Measurements from ENCODE around the gene DLGAP1. TPM values are rescaled to one million over a fixed set of nuclear protein-coding genes. Genes with fewer than 3 reads are reported as not detected.

Gene DLGAP1
- total RNA-seq, 1 experiment from 2014 or later = 0.39 TPM

GRCh38 chr18:4208366-4208765 is 246.7 kb downstream of the DLGAP1 start:
- RAD21 ChIA-PET (ENCODE audit: low non-redundant PET in 1 of 2, low total read pairs in 2 of 2, uncharacterized antibody in 2 of 2, unreplicated experiment in 2 of 2) = no interaction called here

GRCh38 chr18:4207383-4207985 is 247.6 kb downstream of the DLGAP1 start:
- no peaks in the 10 kb centered on the region; a peak in 1 of 4 replicates for H3K9me3 ChIP-seq (ENCODE audit: control insufficient read depth in 1 of 2, insufficient read depth in 1 of 2, low read depth in 1 of 2, low read length in 2 of 2)
- H3K79me2 ChIP-seq (ENCODE audit: insufficient read depth, low read length) = no peaks in the 10 kb centered on the region
- TF ChIP-seq ELF1 (IDR thresholded peaks at IDR 0.05; ENCODE audit: borderline replicate concordance, low read depth) (no peak), SRF (IDR thresholded peaks at IDR 0.05; ENCODE audit: low read depth) (no peak), EGR1 (IDR thresholded peaks at IDR 0.05; ENCODE audit: low read depth) (no peak), RAD21 (IDR thresholded peaks at IDR 0.05; ENCODE audit: low read depth) (no peak), POLR2AphosphoS5 (IDR thresholded peaks at IDR 0.05; ENCODE audit: low read depth, low read length) (no peak), YY1 (IDR thresholded peaks at IDR 0.05; ENCODE audit: extremely low read depth, insufficient replicate concordance, low read depth, low read length) (no peak), CEBPB (IDR thresholded peaks at IDR 0.05; ENCODE audit: low read depth) (no peak)
- RAD21 ChIA-PET (ENCODE audit: low non-redundant PET in 1 of 2, low total read pairs in 2 of 2, uncharacterized antibody in 2 of 2, unreplicated experiment in 2 of 2) = no interaction called here
- no peaks in the 10 kb centered on the region for H3K4me1 ChIP-seq (ENCODE audit: control insufficient read depth in 1 of 2, insufficient read depth in 2 of 2, low read length in 2 of 2)
- H3K9me2 ChIP-seq (ENCODE audit: insufficient read depth) = no peaks in the 10 kb centered on the region
- POLR2A ChIA-PET = no interaction called here
- H3K36me3 ChIP-seq (ENCODE audit: control insufficient read depth in 1 of 2, insufficient read depth in 2 of 2, low read length in 2 of 2) = no peaks in the 10 kb centered on the region
- ATAC-seq = no peak
- no peak overlapping the region for H3K4me3 ChIP-seq (replicated peaks in 1 of 2; ENCODE audit: low read depth in 1 of 2, low read length in 2 of 2)
- no peak overlapping the region for H3K9ac ChIP-seq (ENCODE audit: low read length)
- intact Hi-C loops (cut with micrococcal nuclease) = no loop called here
- BruUV-seq (replicated peaks) = no TSS peak
- no peaks in the 10 kb centered on the region for H4K20me1 ChIP-seq (ENCODE audit: insufficient read depth)
- DNase-seq (ENCODE audit: low read depth, low spot score) = no peak
- no peak overlapping the region for H3K27ac ChIP-seq (ENCODE audit: low read depth, low read length)
- CTCF ChIA-PET = no interaction called here
- H2AFZ ChIP-seq (ENCODE audit: low read depth, low read length, poor library complexity, severe bottlenecking) = no peak overlapping the region
- H3K27me3 ChIP-seq (ENCODE audit: insufficient read depth, low read length) = no peaks in the 10 kb centered on the region
- no peak overlapping the region for H3K4me2 ChIP-seq (ENCODE audit: low read length)

More at GRCh38 chr18:4208366-4208765, 246.7 kb downstream of the DLGAP1 start:
- no peak overlapping the region for H2AFZ ChIP-seq (ENCODE audit: low read depth, low read length, poor library complexity, severe bottlenecking)
- H3K4me3 ChIP-seq (replicated peaks in 1 of 2; ENCODE audit: low read depth in 1 of 2, low read length in 2 of 2) = no peak overlapping the region
- H3K9ac ChIP-seq (ENCODE audit: low read length) = no peak overlapping the region
- H3K27ac ChIP-seq (ENCODE audit: low read depth, low read length) = no peak overlapping the region
- H3K4me2 ChIP-seq (ENCODE audit: low read length) = no peak overlapping the region
- no peak for ATAC-seq
- BruUV-seq (replicated peaks) = no TSS peak
- intact Hi-C loops (cut with micrococcal nuclease) = no loop called here
- H3K4me1 ChIP-seq (ENCODE audit: control insufficient read depth in 1 of 2, insufficient read depth in 2 of 2, low read length in 2 of 2) = no peaks in the 10 kb centered on the region
- TF ChIP-seq POLR2A (IDR thresholded peaks at IDR 0.05; ENCODE audit: borderline replicate concordance, extremely low read depth, insufficient read depth, insufficient read length) (no peak), ATF3 (IDR thresholded peaks at IDR 0.05) (no peak), ZNF274 (IDR thresholded peaks at IDR 0.05; ENCODE audit: low read depth, low read length) (no peak), EZH2phosphoT487 (IDR thresholded peaks at IDR 0.05; ENCODE audit: borderline replicate concordance) (no peak), JUND (IDR thresholded peaks at IDR 0.05) (no peak), MAX (IDR thresholded peaks at IDR 0.05) (no peak), SRF (IDR thresholded peaks at IDR 0.05; ENCODE audit: low read depth) (no peak), CEBPB (IDR thresholded peaks at IDR 0.05; ENCODE audit: low read depth) (no peak), SP1 (IDR thresholded peaks at IDR 0.05; ENCODE audit: low read depth) (no peak), RAD21 (IDR thresholded peaks at IDR 0.05; ENCODE audit: low read depth) (no peak), YY1 (IDR thresholded peaks at IDR 0.05; ENCODE audit: extremely low read depth, insufficient replicate concordance, low read depth, low read length) (no peak), POLR2AphosphoS5 (IDR thresholded peaks at IDR 0.05; ENCODE audit: low read depth, low read length) (no peak), CBX3 (IDR thresholded peaks at IDR 0.05; ENCODE audit: low read depth) (no peak)
- H4K20me1 ChIP-seq (ENCODE audit: insufficient read depth) = no peaks in the 10 kb centered on the region
- DNase-seq (ENCODE audit: low read depth, low spot score) = no peak
- ChIA-PET POLR2A (no interaction called here), CTCF (no interaction called here)
- no peaks in the 10 kb centered on the region for H3K9me2 ChIP-seq (ENCODE audit: insufficient read depth)
- H3K27me3 ChIP-seq (ENCODE audit: insufficient read depth, low read length) = no peaks in the 10 kb centered on the region
- no peaks in the 10 kb centered on the region for H3K79me2 ChIP-seq (ENCODE audit: insufficient read depth, low read length)
- H3K36me3 ChIP-seq (ENCODE audit: control insufficient read depth in 1 of 2, insufficient read depth in 2 of 2, low read length in 2 of 2) = no peaks in the 10 kb centered on the region
- H3K9me3 ChIP-seq (ENCODE audit: control insufficient read depth in 1 of 2, insufficient read depth in 1 of 2, low read depth in 1 of 2, low read length in 2 of 2) = no peaks in the 10 kb centered on the region; a peak in 1 of 4 replicates

Data from HCT116 (cell line).